HG03045 (cell line): ENCODE measurements around the gene KCTD6.

Experiments
- ATAC-seq: cut with Tn5 transposase; IDR thresholded peaks from one replicate; pipeline ENCODE4 v1.9.1; 2021; ENCODE audit warnings: mild to moderate bottlenecking, moderate library complexity; ENCODE audit not compliant: unreplicated experiment

The KCTD6 gene

DNA sequence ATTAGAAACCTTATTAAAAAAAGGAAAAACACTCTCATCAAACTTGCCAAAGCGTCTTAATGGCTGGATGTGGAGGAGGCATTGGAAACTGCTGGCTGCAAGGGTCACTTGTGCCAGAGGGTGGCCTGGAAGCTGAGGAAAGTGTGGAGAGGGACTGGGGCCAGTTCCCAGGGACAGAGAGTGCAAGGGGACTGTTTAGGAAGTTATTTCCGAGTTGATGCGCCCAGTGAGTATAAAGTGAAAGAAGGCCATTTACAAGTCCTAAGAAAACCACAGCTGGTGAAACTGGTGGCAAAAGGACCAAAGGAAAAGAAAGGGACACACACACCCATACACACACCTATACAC is 7.2 kb upstream of the KCTD6 start:
- no peak for ATAC-seq

GRCh38 chr3:58485801-58486435 is 6.0 kb upstream of the KCTD6 start:
- ATAC-seq = no peak

DNA sequence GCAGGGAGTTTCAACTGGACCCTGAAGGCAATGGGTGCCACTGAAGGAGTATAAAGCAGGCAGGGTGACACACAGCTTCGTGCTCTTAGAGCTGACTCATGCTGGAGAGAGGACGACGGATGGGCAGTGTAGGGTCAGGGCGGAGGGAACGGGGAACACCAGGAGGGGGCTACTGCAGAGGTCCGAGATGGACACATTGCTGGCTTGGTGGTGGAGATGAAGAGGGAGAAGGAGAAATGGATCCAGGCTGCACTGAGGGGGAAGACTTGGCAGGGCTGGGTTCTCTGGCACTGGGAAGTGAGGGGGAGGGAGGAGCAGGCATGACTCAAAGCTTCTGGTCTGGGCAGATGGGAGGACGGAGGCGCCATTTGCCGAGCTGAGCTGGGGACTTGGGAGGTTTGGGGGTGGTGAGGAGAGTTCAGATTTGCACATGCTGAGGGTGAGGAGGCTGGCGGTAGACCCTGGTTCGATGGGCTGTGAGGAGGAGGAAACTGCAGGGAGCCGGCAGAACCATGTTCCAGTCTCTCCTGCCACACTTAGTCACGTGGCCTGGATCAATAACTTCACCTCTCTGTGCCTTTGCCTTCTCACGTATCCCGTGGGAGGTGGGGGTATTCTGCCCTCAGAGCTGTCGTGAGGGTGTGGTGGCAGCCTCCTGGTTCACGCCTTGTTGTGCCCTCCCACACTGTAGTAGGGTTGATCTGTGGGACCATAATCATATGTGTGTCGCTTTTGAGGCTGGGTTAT is 4.6 kb upstream of the KCTD6 start:
- ATAC-seq = no peak

- no peak for ATAC-seq
Observed at GRCh38 chr3:58488967-58489366, 2.9 kb upstream of the KCTD6 start.

- ATAC-seq = no peak
Observed at GRCh38 chr3:58490860-58491501, 915 bp upstream of the KCTD6 start.

DNA sequence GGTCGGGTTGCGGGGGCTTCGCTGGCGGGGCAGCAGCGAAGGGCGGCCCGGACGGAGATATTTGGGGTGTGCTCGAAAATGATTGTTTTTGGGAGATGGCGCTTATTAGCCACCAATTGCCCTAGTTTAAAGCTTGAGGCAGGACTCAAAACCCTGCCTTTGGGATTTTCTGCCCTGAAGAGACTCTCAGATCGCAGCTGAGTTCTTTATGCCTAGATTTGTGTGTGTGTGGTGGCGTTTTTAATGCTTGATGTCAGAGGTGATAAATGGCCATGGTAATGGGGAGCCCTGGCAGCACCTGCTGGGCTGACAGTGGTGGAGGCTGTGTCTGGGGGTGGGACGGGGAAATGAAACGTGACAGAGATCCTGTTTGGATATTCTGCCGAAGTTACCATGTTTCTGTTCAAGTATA is 604 bp downstream of the KCTD6 start:
- ATAC-seq = no peak

DNA sequence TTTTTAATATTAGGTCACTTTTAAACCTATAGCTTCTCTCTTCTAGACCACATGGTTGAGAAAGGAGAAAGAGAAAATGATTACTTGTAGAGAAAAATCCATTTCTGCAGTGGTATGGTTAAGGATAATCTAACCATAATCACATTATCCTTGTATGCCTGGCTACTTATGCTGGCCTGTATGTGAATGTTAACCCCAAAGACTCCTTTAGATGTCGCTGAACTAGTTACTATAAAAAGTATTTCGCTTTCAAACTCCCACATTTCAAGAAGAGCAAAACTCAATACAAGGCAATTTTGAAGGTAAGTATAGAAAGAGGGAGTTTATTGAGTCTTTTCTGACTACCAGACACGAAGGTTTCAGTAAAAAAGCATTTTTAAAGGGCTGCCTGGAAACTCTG is 2.2 kb downstream of the KCTD6 start:
- no peak for ATAC-seq

DNA sequence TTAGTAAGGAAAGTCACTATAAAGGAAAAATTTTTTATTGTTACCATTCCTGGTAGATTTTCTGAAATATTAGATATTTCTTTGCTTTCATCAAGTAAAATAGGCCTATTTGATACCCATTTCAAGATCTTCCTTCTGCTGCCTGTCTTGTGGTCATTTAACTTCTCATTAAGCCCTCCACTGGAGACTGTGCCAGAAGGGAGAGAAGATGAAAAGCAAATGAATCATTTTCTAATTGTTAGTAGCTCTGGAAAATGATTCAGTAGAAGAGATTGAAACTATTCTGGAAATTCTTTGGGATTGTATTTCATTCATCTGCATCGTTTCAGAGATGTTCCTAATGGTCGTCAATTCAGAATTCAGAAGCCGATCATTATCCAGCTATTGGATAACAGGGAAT is 3.2 kb downstream of the KCTD6 start:
- no peak for ATAC-seq

DNA sequence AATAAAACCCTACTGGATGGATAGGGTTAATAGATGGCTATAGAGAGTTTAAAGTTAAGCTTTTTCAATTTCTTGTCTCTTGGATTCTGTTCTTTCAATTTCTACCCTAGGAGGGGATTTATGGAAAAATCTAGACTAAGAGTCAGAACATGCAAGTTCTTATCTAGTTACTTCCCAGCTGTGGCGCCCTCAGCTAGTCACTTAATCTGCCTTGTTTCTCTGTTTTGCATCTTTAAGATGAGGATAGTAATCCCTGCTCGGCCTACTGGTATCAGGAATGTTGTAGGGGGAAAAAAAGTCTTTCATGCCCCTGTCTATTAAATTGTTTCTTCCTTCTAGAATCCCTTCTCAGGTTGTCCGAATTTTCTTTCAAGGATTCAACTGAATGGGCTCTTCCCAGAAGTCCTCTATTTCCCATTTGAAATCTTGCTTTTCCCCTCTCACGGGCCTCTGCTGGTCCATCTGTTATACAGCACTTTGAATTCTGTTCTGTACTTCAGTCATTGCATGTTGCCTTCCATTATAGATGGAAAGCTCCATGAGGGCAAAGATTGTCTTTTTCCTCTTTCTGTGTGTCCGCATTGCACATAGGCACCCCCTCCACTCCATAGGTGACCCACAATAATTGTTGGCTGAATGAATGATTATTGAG is 4.4 kb downstream of the KCTD6 start:
- no peak for ATAC-seq

DNA sequence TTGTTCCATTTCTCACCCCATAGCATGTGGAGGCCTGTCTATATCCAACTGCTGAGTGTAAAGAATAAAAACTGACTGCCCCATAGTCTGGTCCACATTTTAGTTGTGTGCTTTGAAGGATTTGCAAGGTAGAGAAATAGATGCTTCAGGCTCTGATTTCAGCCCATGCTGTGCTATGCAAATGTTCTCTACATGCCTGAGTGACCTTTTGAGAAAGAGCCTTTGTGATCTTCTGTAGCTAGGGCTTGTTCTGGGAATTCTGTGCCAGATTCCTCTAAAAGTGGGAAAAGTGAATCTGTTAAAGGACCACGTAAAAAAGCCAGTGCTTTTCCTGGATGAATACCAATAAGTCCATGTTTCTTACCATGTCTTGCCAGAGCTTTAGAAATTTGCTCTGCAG is 5.2 kb downstream of the KCTD6 start:
- no peak for ATAC-seq

DNA sequence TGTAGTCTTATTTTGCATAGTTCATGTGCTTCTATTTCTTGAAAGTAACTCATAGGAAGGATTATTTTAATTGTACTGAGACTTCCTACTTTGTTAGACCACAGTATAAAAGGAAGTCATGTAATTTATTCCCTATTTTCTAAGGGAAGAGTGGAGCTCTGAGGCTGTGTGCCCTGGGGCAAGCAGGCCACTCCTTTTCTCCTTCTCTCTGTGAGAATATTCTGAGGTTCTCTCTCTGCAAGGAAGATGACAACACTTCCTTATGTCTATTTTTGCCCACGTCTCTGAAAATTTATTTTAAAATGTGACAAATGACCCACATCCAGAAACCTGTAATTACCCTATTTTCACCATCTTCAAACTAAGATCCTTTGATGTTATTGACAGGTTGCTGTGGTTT is 11.0 kb downstream of the KCTD6 start:
- ATAC-seq = no peak

DNA sequence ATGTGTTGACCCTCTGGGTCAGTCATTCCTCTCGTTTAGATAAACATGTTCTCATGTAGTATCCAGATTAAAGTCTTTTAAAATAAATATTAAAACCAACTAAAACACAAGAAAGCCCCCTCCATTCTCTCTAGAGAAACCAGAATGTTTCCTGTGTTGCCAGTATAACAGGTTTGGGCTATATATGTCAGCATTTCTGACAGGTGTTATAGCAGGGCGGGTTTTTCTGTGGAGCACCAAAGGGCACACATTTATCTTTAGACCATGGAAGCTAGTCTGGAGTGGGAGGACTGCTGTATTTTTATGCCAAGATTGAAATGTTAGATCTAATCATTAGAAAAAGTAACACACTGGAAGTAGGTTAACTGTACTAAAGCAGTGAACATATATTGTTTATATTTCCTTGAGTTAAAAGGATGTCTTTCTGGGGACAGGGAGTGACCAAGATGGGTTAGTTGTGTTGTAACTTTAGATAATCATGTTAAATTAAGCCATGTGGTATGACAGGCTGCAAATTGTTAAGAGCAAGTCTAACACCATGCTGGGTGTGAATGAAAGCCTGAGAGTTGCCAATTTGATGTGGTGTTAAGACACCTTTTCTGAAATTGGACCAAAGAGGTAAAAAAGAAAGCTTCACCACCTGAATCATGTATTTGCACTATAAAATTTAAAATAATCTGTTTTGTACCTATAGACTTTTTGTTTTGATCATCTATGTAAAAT is 15.6 kb downstream of the KCTD6 start:
- no peak for ATAC-seq

DNA sequence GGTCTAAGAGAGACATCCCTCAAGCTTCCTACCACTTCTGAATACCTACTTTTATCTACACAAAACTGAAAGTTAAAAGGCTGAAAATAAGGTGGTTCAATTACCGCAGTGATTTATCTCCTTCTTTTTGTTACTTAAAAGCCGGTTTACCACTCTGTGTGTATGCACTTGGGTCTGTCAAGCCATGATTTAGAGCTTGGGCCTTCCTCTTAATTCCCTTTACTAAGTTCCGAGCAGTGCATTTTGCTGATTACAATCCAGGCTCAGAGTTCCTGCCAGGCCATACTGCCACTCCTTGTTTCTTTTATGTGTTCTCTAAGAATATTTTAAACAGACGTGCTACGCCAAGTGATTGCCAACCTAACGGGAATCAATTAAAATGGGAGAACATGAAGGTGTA is 16.5 kb downstream of the KCTD6 start:
- no peak for ATAC-seq

DNA sequence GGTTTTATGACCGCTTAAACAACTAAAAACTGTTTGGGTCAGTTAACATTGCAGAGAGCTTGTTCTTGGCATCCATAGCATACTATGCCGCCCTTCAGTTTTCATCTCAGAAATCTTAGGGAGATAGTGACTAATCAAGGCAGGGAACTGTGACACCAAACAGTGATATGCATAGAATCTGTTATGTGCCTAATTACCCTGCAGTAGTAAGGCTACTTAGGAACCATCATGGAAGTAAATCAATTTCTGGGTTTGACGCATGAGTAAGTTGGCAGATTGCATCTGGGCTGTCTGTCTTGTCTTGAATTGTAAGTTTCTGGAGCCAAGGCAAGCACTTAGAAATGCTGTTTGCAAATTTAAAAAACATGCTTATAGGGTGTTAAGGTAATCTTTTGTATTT is 22.5 kb downstream of the KCTD6 start:
- ATAC-seq = no peak

GRCh38 chr3:58518291-58518789 is 26.4 kb downstream of the KCTD6 start:
- no peak for ATAC-seq

GRCh38 chr3:58519668-58520402 is 27.9 kb downstream of the KCTD6 start:
- ATAC-seq = no peak

GRCh38 chr3:58520403-58521335 is 28.8 kb downstream of the KCTD6 start:
- no peak for ATAC-seq

- ATAC-seq = no peak
Observed at GRCh38 chr3:58521336-58521670, 29.4 kb downstream of the KCTD6 start.

DNA sequence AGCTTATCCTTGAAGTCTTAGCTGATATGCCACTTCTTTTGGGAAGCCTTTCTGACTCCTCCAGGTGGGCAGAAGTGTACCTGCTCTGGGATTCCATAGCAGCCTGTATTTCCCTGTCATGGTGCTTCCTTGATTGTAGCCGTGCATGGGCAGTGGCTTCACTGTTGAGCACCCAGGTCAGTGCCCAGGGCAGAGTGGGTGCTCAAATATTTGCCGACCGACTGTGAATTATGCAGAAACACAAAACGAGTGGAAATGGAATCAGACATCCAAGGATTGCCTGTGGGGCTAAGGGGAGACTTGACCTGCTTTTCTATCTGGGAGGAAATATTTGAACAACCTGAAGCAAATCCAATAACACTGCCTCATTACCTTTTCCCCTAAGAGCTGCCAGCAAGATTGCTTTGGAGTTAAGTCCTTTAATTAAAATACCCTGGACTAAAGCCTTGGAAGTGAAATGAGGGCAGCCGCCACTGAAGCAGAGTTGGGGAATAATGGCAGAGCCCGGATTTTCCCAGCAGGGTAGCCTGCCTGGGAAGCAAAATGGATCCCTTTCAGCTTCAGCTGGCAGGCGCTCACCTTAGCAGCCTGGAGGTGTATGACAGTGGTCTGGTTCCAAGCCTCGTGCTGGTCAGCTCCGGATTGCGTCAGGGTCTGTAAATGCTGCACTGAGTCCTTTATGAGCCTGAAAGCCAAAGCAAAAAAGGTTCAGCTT is 30.2 kb downstream of the KCTD6 start:
- no peak for ATAC-seq
